ENCODE measurements around the gene SPDYE8.
"Not testable (repeated sequence)": the region's sequence is repeated elsewhere in the genome, so short reads cannot be mapped to it uniquely, and the experiment has no call there.

DNA sequence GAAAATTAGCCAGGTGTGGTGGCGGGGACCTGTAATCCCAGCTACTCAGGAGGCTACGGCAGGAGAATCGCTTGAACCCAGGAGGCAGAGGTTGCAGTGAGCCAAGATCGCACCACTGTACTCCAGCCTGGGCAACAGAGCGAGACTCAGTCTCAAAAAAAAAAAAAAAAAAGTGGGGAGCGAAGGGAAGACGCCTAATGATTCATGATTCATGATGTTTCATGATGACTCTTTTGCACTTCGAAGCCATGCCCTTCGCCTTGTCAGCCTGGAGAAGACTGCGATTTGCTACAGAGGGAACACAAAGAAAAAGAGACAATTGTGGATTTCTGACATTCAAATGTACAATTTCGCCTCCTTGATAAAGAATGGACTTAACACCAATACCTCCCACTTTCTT lies 47.5 kb downstream of the SPDYE8 start:
- TF ChIP-seq, protein P1, sequence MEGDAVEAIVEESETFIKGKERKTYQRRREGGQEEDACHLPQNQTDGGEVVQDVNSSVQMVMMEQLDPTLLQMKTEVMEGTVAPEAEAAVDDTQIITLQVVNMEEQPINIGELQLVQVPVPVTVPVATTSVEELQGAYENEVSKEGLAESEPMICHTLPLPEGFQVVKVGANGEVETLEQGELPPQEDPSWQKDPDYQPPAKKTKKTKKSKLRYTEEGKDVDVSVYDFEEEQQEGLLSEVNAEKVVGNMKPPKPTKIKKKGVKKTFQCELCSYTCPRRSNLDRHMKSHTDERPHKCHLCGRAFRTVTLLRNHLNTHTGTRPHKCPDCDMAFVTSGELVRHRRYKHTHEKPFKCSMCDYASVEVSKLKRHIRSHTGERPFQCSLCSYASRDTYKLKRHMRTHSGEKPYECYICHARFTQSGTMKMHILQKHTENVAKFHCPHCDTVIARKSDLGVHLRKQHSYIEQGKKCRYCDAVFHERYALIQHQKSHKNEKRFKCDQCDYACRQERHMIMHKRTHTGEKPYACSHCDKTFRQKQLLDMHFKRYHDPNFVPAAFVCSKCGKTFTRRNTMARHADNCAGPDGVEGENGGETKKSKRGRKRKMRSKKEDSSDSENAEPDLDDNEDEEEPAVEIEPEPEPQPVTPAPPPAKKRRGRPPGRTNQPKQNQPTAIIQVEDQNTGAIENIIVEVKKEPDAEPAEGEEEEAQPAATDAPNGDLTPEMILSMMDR (IDR thresholded peaks at IDR 0.05) = not testable (repeated sequence)
- not testable (repeated sequence) for TF ChIP-seq POLR2A (IDR thresholded peaks at IDR 0.05)
